Activated effector memory CD4-positive, alpha-beta T cell treated with anti-CD3 and anti-CD28 coated beads, Interleukin-2, amount 50 U/mL, for 16 hours (primary cell): ENCODE results near the gene RNF167.
A peak's percentile ranks its signal among the peaks of the same experiment; 100 is the strongest.

Experiments
- DNase-seq: peaks from one replicate; pipeline ENCODE4 v3.0.0-alpha.2; 2020

RNF167 gene

DNA sequence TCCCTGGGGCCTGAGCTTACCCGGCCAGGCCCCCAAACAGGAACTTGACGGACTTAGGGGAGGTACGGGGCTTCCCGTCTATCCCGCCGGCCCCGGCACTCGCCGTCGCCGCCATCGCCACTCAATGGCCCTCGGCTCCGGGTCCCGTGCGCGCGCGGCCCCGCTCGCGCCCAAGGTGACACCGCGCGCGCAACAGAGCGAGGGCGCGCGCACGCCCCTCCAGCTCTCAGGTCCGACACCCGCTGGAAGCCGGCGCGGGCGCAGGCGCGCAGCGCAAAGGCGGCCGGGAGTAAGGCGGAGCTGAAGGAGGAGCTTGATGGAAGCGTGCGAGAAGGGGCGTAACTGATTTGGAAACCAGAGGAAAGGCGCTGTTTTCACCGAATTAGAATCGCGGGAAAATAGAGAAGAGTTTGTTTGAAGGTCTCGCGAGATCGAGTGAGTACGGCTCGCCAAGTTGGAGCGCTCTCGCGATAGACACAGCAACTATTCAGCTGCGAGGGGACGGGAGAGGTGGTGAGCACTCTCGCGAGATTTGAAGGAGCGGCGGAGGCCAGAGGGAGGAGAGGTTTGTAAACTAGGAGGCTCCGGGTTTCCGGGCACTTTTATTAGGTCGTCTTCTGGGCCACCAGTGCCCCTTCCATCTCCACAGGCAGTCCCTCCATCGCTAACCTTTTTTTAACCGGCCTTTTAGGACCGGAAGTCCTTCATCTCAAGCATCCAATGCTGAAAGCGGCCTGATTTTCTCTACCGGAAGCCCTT, at the start of gene RNF167, which contains the start of gene SLC25A11:
Gene RNF167, plus strand, starts transcription at position 473 of the 759 bp plus-strand sequence. CDS start 642 bp downstream, outside the sequence.
Gene SLC25A11, minus strand, starts transcription at position 251 of the 759 bp plus-strand sequence. Its CDS starts 136 bp downstream, at position 115.
- peak; percentile 98 for DNase-seq

DNA sequence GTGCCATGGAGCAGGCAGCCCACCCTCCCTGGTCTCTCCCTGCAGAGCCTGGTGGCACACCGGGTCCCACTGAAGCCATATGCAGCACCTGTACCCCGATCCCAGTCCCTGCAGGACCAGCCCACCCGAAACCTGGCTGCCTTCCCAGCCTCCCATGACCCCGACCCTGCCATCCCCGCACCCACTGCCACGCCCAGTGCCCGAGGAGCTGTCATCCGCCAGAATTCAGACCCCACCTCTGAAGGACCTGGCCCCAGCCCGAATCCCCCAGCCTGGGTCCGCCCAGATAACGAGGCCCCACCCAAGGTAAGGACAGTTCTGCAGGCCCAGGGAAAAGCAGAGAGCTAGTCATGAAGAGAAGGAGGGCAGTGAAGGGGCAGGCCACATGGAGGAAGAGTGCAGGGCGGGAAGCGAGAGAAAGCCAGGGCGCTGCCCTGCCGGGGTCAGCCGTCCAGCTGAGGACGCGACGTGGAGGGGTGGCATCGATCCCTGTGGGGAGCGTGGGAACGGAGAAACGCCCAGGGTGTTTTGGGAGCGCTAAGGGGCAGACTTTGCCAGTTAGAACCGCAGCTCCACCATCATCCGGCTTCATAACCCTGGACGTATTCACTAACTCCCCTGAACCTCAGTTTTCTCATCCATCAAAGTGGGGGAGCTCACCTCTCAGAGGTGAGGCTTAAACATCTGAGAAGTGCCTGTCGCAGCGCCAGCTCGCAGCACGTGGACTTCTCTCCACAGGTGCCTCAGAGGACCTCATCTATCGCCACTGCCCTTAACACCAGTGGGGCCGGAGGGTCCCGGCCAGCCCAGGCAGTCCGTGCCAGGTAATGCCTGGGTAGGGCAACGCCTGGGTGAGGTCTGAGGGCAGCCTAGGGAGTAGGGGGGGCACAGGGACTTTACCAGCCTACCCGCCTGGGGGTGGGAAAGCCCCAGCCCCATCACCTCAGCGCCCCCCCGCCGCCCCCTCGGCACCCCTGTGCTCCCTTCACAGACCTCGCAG, 48.4 kb upstream of the RNF167 start:
- no peak for DNase-seq

DNA sequence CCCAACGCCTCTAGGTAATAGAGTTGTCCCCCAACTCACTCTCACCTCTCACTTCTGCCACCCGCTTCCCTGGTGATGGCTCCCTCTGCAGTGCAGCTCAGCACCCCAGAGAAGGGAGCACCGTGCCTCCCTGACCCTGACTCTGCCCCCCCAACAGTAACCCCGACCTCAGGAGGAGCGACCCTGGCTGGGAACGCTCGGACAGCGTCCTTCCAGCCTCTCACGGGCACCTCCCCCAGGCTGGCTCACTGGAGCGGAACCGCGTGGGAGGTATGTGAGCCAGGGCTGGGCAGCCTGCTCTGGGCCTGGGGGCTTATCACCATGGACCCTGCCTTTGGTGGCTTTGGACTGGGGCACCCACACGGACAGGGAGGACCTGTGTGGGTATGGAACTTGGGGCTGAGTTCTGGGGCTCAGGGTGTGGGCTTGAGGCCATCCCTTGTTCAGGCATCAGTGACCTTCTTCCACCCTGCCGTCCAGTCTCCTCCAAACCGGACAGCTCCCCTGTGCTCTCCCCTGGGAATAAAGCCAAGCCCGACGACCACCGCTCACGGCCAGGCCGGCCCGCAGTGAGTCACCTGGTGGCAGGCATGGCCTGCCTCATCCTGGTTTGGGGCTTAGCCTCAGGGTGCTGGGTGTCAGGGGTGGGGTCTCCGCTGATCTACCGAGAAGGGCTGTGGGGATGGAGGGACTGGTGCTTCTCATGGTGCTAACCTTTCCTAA, 47.4 kb upstream of the RNF167 start:
- no peak for DNase-seq

DNA sequence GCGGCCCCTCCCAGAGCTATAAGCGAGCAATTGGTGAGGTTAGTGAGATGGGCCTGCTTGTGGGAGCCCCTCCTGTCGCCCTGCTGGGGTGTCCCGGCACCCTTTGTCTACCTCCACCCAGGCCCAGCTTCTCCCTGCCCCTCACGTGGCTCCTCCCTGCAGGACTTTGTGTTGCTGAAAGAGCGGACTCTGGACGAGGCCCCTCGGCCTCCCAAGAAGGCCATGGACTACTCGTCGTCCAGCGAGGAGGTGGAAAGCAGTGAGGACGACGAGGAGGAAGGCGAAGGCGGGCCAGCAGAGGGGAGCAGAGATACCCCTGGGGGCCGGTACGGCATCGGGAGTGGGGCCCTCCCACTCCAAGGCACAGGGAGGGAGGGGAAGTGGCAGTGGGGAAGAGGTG, 46.8 kb upstream of the RNF167 start:
- no peak for DNase-seq

DNA sequence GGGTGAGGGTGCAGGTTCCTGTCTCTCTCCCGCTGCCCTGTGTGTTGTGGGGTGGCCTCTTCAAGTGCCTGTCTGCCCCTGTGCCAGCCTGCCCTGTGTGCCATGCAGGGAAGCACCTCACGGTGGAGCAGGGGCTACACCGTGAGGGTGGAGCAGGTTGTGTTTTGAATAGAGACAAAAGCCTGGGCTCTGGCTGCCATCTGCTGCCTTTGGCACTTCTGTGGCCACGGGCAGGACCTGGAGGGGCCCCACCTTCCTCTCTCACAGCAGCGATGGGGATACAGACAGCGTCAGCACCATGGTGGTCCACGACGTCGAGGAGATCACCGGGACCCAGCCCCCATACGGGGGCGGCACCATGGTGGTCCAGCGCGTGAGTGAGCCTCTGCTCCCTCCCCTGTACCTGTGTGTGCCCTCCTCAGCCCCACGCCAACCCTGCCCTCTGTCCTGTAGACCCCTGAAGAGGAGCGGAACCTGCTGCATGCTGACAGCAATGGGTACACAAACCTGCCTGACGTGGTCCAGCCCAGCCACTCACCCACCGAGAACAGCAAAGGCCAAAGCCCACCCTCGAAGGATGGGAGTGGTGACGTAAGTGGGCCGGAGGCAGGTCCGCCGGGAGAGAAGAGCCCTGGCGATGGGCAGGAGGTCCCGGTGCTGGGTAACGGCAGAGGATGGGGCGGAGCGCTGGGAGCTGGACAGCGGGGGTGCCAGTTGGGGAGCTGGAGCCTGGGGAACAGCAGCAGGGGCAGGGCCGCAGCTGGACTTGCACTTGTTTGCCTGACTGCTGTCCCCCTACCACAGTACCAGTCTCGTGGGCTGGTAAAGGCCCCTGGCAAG, 46.1 kb upstream of the RNF167 start:
- DNase-seq: no peak

DNA sequence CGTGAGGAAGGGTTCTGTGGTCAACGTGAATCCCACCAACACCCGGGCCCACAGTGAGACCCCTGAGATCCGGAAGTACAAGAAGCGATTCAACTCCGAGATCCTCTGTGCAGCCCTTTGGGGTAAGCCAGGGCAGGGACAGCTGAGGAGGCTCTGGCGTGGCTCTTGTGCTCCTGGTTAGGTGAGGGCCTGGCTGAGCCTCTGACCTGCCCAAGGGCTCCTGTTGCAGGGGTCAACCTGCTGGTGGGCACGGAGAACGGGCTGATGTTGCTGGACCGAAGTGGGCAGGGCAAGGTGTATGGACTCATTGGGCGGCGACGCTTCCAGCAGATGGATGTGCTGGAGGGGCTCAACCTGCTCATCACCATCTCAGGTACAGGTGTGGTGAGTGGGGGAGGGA, 44.9 kb upstream of the RNF167 start:
- DNase-seq: no peak

DNA sequence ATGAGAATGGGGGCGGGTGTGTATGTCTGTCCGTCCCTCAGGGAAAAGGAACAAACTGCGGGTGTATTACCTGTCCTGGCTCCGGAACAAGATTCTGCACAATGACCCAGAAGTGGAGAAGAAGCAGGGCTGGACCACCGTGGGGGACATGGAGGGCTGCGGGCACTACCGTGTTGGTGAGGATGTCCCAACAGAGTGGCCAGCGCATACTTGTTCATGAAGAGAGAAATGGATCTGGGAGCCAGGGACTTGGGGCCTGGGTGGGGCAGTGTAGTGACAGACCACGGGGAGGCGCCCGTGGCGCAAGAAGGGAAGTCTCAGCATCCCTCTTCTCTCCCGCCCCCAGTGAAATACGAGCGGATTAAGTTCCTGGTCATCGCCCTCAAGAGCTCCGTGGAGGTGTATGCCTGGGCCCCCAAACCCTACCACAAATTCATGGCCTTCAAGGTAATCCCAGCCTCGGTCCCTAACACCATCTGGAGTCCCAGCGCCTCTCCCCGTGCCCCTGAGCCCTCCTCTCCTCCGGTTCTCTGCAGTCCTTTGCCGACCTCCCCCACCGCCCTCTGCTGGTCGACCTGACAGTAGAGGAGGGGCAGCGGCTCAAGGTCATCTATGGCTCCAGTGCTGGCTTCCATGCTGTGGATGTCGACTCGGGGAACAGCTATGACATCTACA, 44.3 kb upstream of the RNF167 start:
- no peak for DNase-seq

DNA sequence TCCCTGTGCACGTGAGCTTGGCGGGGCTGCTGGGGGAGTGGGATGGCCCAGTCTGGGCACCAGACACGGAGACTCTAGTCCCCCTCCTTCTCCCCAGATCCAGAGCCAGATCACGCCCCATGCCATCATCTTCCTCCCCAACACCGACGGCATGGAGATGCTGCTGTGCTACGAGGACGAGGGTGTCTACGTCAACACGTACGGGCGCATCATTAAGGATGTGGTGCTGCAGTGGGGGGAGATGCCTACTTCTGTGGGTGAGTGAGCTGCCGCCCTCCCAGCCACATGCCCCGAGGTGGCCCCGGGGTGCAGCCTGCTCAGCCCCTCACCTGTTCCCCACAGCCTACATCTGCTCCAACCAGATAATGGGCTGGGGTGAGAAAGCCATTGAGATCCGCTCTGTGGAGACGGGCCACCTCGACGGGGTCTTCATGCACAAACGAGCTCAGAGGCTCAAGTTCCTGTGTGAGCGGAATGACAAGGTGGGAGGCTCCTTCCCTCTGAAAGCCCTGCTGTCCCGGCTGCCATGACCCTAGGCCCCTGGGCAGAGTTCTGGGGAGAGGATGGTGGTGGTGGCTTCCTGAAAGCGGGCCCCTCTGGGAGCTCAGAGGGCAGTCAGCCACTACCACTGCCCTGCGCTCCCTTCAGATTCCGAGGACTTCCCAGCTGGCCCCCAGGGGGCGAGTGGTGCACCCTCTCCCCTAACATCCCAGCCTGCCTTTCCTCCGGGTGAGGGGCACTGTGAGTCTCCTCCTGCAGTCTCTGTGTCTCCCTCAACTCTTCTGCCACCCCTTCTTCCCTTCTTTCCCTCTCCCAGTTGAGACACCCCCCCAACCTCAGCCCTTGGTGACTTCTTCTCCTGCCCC, 43.5 kb upstream of the RNF167 start:
- DNase-seq: no peak

DNA sequence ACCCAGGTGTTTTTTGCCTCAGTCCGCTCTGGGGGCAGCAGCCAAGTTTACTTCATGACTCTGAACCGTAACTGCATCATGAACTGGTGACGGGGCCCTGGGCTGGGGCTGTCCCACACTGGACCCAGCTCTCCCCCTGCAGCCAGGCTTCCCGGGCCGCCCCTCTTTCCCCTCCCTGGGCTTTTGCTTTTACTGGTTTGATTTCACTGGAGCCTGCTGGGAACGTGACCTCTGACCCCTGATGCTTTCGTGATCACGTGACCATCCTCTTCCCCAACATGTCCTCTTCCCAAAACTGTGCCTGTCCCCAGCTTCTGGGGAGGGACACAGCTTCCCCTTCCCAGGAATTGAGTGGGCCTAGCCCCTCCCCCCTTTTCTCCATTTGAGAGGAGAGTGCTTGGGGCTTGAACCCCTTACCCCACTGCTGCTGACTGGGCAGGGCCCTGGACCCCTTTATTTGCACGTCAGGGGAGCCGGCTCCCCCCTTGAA, 42.8 kb upstream of the RNF167 start:
- DNase-seq: no peak

DNA sequence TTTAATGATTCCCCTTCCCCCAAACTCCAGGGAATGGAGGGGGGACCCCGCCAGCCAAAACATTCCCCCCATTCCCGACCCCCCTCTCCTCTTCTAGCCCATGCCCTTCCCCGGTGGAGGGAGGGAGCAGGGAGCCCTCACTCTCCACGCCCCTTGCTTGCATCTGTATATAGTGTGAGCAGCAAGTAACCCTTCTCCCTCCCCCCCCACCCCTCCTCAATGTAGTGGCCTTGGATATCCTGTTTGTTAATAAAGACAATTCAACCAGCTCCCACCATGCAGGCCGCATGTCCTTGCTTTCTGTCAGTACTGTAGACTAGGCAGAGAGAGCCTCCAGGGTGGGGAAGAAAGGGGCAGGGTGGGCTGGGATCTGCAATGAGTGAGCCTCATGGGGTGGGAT, 42.3 kb upstream of the RNF167 start:
- DNase-seq: no peak

DNA sequence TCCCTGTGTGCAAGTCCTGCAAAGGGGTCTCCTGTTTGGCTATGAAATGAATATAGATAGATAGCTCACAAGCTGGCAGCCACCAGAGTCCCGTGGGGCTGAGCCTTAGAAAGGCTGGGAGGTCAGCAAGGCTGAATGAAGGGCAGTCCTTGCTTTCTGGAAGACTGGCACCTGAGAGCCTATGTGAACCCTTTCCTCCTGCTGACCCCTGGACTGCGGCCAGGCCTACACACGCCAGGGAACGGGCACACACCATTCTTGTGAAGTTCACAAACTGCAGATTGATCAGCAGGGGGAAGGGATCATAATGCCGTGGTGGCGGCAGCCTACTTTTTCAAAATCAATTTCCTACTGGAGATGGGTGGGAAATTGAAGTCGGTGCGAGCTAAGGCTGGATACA, 41.7 kb upstream of the RNF167 start:
- DNase-seq: no peak

DNA sequence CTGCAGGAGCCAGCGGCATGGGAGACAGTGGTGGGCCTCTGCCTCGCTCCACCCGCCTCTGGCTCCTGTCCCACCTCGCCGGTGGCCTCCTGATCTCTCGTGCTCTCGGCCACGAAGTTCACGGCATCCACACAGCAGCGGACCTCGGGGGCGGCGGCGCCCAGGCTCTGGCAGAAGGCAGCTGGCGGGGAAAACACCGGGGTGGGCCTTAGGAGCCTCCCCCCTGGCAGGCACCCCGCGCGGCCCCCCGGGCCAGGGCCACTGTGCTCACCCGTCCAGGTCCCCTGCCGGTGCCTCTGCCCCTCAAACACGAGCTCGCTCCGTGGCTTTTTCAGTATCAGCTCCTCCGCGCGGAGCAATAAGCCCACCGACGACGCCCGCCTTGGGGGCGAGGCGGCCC, 41.1 kb upstream of the RNF167 start:
- DNase-seq: no peak

DNA sequence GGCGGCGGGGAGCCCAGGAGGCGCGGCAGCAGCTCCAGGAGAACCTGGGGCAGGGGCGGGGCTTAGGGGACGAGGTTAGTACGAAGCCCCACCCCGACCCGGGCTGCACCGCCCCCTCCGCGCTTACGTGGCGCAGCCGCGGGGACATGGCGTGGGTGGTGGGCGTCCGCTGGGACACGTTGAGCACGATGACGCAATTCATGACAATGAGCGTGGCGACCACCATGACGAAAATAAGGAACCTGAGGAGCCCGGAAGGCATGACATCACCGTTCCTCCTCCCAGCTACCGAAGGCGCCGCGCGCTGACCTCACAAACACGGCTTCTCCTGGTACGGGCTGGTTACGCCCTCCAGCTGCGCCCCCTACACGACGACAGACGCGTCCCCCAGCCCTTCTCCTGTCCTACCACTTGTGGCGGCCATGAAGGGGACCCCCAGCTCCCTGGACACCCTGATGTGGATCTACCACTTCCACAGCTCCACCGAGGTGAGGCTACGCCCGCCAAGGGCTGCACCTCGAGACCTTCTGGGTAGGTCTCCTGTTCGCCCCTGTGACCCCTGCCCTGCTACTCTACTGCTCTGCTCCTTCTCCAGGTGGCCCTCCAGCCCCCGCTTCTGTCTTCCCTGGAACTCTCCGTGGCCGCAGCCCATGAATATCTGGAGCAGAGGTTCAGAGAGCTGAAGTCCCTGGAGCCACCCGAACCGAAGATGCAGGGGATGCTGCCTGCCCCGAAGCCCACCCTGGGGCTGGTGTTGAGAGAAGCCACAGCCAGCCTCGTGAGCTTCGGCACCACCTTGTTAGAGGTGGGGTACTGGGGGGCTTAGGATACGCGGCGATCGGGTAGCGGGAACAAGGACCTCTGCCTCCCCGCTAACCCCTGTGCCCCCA, 40.5 kb upstream of the RNF167 start, which contains the start of gene C17orf107:
Gene C17orf107, plus strand, starts transcription at position 196 of the 890 bp plus-strand sequence. Its CDS starts 227 bp downstream, at position 423.
- DNase-seq: peak; percentile 98

DNA sequence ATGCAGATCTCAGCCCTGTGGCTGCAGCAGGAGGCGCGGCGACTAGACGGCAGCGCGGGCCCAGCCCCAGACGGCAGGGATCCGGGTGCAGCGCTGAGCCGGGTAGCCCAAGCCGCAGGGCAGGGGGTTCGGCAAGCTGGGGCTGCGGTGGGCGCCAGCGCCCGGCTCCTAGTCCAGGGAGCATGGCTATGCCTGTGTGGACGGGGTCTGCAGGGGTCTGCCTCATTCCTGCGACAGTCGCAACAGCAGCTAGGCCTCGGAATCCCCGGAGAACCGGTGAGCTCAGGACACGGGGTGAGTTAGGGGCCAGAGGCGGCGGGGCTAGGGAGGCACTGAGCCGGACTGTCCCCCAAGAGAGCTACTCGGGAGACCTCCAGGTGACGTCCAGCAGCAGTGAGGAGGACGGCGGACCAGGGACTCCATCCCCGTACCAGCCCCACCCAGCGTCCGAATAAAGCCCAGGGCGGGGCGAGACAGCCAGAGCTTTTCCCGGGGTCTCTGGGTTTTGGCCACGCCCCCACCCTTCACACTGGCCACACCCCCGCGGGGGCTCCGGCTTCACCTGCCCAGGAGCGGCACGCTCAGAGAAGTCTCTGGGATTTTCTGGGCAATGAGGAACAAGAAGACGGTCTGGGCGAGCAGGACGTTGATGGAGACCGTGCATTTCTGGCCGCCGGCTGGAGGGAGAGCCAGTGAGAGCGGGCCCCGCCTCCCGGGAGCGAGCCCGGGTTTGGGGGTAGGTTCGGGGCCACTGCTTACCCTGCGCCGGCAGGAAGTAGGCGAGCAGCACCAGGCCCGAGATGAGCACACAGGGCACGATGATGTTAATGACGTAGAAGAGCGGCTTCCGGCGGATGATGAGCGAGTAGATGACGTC, 39.6 kb upstream of the RNF167 start:
- peak; percentile 84 for DNase-seq

DNA sequence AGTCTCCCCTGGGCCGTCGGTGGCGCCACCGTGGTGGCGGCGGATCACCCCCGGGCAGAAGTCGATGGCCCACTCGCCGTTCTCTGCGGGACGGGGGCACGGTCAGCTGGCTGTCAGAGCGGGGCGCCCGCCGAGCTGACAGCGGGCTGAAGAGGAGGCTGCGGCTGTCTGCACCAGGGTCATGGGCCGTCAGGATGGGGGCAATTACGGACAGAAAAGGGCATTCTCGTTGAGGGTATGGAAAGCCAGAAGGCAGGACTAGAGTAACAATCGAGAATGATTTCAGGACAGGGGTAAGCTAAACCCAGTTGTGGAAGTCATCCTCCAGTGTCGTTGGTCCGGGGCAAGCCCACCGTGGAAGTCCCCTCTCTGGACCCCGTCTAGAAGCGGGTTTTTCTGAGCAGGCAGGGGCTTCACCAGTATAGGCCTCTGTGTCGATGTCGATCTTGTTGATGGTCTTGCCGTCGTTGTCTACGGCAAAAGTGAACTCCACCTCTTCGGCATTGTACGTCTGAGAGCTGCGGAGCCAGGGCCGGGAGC, 38.9 kb upstream of the RNF167 start:
- DNase-seq: no peak

DNA sequence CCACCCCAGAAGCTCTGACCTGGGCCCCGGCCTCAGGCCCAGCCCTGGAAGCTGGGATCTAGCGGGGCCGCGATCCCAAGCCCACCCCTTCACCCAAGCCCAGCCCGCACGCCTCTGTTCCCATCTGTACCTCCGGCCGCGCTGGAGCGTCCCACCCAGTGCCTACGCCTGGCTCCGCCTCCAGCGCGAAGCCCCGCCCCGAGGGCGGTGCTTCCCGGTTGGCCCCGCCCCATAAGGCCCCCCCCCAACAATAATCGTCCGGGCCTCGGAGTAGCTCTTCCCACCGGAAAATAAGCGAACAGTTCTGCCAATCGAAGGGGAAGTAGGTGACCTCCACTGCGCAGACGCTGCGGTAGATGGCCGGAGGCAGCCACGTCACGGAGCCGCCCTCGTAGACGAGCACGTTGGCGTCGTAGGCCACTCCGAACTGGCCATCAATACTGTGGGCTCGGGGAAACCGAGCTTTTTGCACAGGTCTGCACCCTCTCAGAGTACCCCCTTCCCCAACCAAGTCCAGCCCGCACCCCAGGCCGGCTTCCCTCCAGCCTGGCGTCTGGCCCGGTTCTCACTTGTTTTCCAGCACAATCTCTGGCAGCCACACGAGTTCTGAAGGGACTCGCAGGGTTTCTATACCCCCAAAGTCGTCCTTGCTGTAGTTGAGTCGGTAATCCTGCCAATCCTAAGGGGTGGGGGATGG, 38.3 kb upstream of the RNF167 start:
- peak; percentile 74 for DNase-seq

DNA sequence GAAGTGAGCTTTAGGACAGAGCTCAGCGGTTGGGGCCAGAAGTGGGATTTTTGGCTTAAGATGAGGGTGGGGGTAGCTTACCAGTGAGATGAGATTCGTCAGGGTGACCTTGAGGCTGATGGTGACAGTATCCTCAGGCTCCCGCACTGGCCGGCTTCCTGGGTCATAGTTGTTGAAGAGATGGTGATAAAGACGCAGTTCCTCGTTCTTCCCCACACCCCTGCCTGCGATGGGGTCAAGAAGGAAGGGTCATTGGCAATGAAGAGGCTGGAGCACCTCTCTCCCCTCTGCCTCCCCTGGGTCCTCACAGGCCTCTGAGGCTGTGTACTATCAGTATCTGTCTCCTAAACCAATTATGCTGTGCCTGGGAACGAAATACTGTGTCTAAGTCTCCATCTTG, 37.5 kb upstream of the RNF167 start:
- DNase-seq: no peak
